ENCODE data around the gene CADM1.

The CADM1 gene

DNA sequence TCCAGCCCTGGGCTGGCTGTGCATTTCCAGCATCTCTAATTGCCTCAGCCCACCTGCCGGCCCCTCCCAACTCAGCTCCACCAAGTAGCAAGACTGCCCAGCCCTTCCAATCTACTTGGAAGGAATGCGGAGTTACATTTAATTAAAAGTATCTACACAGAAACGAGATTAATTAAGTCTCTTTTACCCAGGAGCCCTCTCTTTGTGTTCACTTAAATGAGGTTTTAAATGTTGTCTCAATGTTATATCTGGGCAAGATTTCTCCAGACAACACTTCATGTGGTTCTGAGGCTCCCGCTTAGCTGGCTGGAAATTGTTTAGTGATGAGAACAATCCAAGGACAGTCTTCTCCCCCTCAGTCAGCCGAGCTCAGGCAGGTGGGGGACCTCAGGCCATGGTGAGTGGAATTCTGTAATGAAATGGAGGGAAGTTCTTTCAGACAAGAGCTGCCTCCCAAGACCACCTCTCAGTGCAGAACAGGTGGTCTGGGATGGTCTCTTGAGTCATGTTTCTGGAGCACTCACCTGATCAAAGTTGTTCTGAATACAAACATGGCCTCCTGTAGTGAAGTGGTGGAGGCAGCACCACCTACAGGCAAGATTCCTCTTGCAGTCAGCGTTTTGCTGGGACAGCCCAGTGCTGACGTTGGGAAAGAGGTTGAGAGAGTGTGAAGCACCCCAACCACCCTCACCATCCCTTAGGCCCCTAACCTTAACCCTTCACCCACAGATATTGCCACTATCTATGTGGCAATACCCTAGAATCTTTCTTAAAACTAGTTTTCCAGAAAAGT is 371.6 kb downstream of the CADM1 start:
- Histone ChIP-seq H3K36me3 (no peaks in the 10 kb centered on the region), H3K4me3 (ENCODE audit: low read depth in 1 of 2, low read length in 1 of 2) (no peak overlapping the region), H3K9me3 (no peaks in the 10 kb centered on the region), H3K27ac (no peak overlapping the region), H3K4me1 (ENCODE audit: control insufficient read depth in 1 of 2, insufficient read depth in 1 of 2, low read depth in 1 of 2, low read length in 1 of 2) (no peaks in the 10 kb centered on the region), H3K27me3 (no peaks in the 10 kb centered on the region)
- TF ChIP-seq, protein P1, sequence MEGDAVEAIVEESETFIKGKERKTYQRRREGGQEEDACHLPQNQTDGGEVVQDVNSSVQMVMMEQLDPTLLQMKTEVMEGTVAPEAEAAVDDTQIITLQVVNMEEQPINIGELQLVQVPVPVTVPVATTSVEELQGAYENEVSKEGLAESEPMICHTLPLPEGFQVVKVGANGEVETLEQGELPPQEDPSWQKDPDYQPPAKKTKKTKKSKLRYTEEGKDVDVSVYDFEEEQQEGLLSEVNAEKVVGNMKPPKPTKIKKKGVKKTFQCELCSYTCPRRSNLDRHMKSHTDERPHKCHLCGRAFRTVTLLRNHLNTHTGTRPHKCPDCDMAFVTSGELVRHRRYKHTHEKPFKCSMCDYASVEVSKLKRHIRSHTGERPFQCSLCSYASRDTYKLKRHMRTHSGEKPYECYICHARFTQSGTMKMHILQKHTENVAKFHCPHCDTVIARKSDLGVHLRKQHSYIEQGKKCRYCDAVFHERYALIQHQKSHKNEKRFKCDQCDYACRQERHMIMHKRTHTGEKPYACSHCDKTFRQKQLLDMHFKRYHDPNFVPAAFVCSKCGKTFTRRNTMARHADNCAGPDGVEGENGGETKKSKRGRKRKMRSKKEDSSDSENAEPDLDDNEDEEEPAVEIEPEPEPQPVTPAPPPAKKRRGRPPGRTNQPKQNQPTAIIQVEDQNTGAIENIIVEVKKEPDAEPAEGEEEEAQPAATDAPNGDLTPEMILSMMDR (IDR thresholded peaks at IDR 0.05) = no peak

GRCh38 chr11:115129473-115130289 is 374.5 kb downstream of the CADM1 start:
- no peak overlapping the region for H3K27ac ChIP-seq
- no peaks in the 10 kb centered on the region for H3K27me3 ChIP-seq
- H3K36me3 ChIP-seq = no peaks in the 10 kb centered on the region
- TF ChIP-seq, protein P1 (IDR thresholded peaks at IDR 0.05) = no peak
- H3K9me3 ChIP-seq = no peaks in the 10 kb centered on the region
- no peaks in the 10 kb centered on the region for H3K4me1 ChIP-seq (ENCODE audit: control insufficient read depth in 1 of 2, insufficient read depth in 1 of 2, low read depth in 1 of 2, low read length in 1 of 2)
- H3K4me3 ChIP-seq (ENCODE audit: low read depth in 1 of 2, low read length in 1 of 2) = no peak overlapping the region

- TF ChIP-seq, protein P1 (IDR thresholded peaks at IDR 0.05) = no peak
- no peak overlapping the region for H3K4me3 ChIP-seq (ENCODE audit: low read depth in 1 of 2, low read length in 1 of 2)
- no peaks in the 10 kb centered on the region for H3K4me1 ChIP-seq (ENCODE audit: control insufficient read depth in 1 of 2, insufficient read depth in 1 of 2, low read depth in 1 of 2, low read length in 1 of 2)
- no peaks in the 10 kb centered on the region for H3K27me3 ChIP-seq
- H3K36me3 ChIP-seq = no peaks in the 10 kb centered on the region
- no peak overlapping the region for H3K27ac ChIP-seq
- no peaks in the 10 kb centered on the region for H3K9me3 ChIP-seq
These were observed 376.0 kb downstream of the CADM1 start for GRCh38 chr11:115128226-115128625.

GRCh38 chr11:115127790-115128189 is 376.4 kb downstream of the CADM1 start:
- no peaks in the 10 kb centered on the region for H3K9me3 ChIP-seq
- no peak overlapping the region for H3K4me3 ChIP-seq (ENCODE audit: low read depth in 1 of 2, low read length in 1 of 2)
- H3K27me3 ChIP-seq = no peaks in the 10 kb centered on the region
- H3K36me3 ChIP-seq = no peaks in the 10 kb centered on the region
- TF ChIP-seq, protein P1 (IDR thresholded peaks at IDR 0.05) = no peak
- no peaks in the 10 kb centered on the region for H3K4me1 ChIP-seq (ENCODE audit: control insufficient read depth in 1 of 2, insufficient read depth in 1 of 2, low read depth in 1 of 2, low read length in 1 of 2)
- no peak overlapping the region for H3K27ac ChIP-seq

DNA sequence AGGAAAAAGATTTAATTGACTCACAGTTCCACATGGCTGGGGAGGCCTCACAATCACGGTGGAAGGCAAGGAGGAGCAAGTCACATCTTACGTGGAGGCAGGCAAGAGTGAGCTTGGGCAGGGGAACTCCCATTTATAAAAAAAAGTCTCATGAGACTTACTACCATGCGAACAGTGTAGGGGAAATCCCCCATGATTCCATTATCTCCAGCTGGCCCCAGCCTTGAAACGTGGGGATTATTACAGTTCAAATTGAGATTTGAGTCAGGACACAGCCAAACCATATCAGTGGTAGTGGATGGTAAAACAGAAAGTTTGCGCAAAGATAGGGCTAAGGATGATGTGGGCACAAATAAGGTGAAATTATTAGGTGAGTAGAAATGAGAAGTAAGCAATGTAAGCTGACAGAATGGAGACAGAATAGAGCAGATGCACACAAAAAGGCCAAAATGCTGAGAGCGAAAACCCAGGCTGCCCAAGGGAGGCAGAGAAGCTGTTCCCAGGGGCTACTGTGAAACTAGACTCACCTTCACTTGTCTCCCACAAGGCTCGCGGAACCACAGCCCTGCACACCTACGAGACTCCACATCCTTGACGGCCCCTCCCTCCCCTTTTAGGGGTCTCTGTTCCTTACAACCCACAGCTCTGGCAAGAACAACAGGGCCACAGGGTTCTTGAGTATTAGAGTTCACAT is 377.6 kb downstream of the CADM1 start:
- Histone ChIP-seq H3K27ac (no peak overlapping the region), H3K27me3 (no peaks in the 10 kb centered on the region), H3K4me1 (ENCODE audit: control insufficient read depth in 1 of 2, insufficient read depth in 1 of 2, low read depth in 1 of 2, low read length in 1 of 2) (no peaks in the 10 kb centered on the region), H3K9me3 (no peaks in the 10 kb centered on the region), H3K36me3 (no peaks in the 10 kb centered on the region), H3K4me3 (ENCODE audit: low read depth in 1 of 2, low read length in 1 of 2) (no peak overlapping the region)
- TF ChIP-seq, protein P1 (IDR thresholded peaks at IDR 0.05) = no peak
